Measurements from ENCODE around the gene CDH4. TPM values are rescaled to one million over a fixed set of nuclear protein-coding genes. Genes with fewer than 3 reads are reported as not detected.

Gene CDH4
- total RNA-seq, 2 donors from 2014 or later, result 0.06 to 0.08 TPM

GRCh38 chr20:61531553-61532345 lies 279.7 kb downstream of the CDH4 start:
- intact Hi-C loops (cut with DNase I), result no loop called here
- ATAC-seq, result no peak
- no peak for DNase-seq

GRCh38 chr20:61532736-61533135 lies 280.7 kb downstream of the CDH4 start:
- DNase-seq, result no peak
- intact Hi-C loops (cut with DNase I), result no loop called here
- ATAC-seq, result no peak

- DNase-seq (no peak), ATAC-seq (no peak)
- intact Hi-C loops (cut with DNase I), result no loop called here
Measured at GRCh38 chr20:61533231-61533631, 281.2 kb downstream of the CDH4 start.

GRCh38 chr20:61534346-61534745 lies 282.3 kb downstream of the CDH4 start:
- ATAC-seq (no peak), DNase-seq (no peak)
- intact Hi-C loops (cut with DNase I), result no loop called here

GRCh38 chr20:61535091-61535490 lies 283.0 kb downstream of the CDH4 start:
- no peak for ATAC-seq
- intact Hi-C loops (cut with DNase I), result no loop called here
- DNase-seq, result no peak

- DNase-seq (no peak), ATAC-seq (no peak)
- intact Hi-C loops (cut with DNase I), result no loop called here
Measured at GRCh38 chr20:61535536-61535935, 283.5 kb downstream of the CDH4 start.

GRCh38 chr20:61535956-61536355 lies 283.9 kb downstream of the CDH4 start:
- ATAC-seq (no peak), DNase-seq (no peak)
- intact Hi-C loops (cut with DNase I), result no loop called here

GRCh38 chr20:61536671-61537070 lies 284.6 kb downstream of the CDH4 start:
- ATAC-seq (no peak), DNase-seq (no peak)
- intact Hi-C loops (cut with DNase I), result no loop called here

GRCh38 chr20:61537239-61538182 lies 285.4 kb downstream of the CDH4 start:
- no peak for DNase-seq
- intact Hi-C loops (cut with DNase I), result no loop called here
- ATAC-seq, result no peak

GRCh38 chr20:61538183-61538942 lies 286.3 kb downstream of the CDH4 start:
- no peak for DNase-seq
- intact Hi-C loops (cut with DNase I), result no loop called here
- no peak for ATAC-seq

GRCh38 chr20:61538943-61539265 lies 286.8 kb downstream of the CDH4 start:
- intact Hi-C loops (cut with DNase I), result no loop called here
- ATAC-seq (no peak), DNase-seq (no peak)

- intact Hi-C loops (cut with DNase I), result no loop called here
- DNase-seq, result no peak
- ATAC-seq, result no peak
Measured at GRCh38 chr20:61539706-61540360, 287.8 kb downstream of the CDH4 start.

GRCh38 chr20:61541537-61541936 lies 289.5 kb downstream of the CDH4 start:
- intact Hi-C loops (cut with DNase I), result no loop called here
- no peak for DNase-seq
- ATAC-seq, result no peak

GRCh38 chr20:61543086-61543485 lies 291.0 kb downstream of the CDH4 start:
- peak in 1 of 2 donors; percentile 38 for ATAC-seq
- DNase-seq, result no peak
- intact Hi-C loops (cut with DNase I), result no loop called here

GRCh38 chr20:61543931-61544745 lies 292.1 kb downstream of the CDH4 start:
- ATAC-seq (no peak), DNase-seq (no peak)
- intact Hi-C loops (cut with DNase I), result no loop called here

- intact Hi-C loops (cut with DNase I), result no loop called here
- ATAC-seq (no peak), DNase-seq (no peak)
Measured at GRCh38 chr20:61544910-61545889, 293.1 kb downstream of the CDH4 start.

- ATAC-seq, result no peak
- intact Hi-C loops (cut with DNase I), result no loop called here
- no peak for DNase-seq
Measured at GRCh38 chr20:61546641-61547040, 294.6 kb downstream of the CDH4 start.
